CD4-positive, alpha-beta T cell treated with Interleukin-4 for 4 hours (primary cell): Measurements from ENCODE around the gene POM121C.
"Not testable (repeated sequence)": the region's sequence is repeated elsewhere in the genome, so short reads cannot be mapped to it uniquely, and the experiment has no call there.

ENCODE experiments used
- DNase-seq: peaks from one replicate; pipeline ENCODE4 v3.0.0-alpha.2; 2020

Gene POM121C

DNA sequence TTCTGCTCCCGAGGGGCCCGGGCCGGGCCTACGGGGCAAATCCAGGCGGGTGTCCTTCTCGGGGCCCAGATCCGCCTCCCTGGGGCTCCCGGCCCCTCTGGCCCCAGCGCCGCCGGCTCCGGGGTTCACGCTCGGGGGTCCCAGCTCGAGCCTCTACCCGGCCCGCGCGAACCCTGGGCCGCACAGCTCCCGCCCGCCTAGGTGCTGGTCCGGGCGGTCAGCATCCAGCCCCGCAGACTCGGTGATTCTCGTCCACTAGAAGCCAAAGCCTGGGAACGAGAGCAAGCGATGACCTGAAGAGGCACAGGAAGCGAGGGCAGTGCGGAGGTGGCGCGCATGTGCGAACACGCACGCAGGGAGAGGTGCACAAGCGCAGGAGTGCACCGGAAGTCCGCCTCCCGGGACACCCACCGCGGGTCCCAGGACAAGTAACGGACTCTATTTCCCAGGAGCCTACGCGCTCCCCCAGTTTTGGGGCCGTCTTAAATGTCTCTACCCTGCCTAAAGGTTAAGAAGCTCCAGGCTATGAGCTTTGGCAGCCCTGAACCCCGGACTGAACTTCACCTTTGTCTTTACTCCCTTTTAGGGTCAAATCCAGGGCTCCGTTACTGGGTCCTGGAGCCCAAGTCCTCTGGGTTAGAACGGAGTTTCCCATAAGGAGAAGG is at the start of gene POM121C:
Gene POM121C (minus strand): TSS at position 321 of the 665 bp plus-strand sequence. CDS start 44,803 bp downstream, outside the sequence.
- peak; percentile 90 for DNase-seq

- DNase-seq: peak; percentile 5
Measured at GRCh38 chr7:75534727-75535307, 48.7 kb upstream of the POM121C start.

- no peak for DNase-seq
Measured at GRCh38 chr7:75533926-75534325, 47.8 kb upstream of the POM121C start.

GRCh38 chr7:75532639-75533038 is 46.5 kb upstream of the POM121C start:
- DNase-seq: no peak

GRCh38 chr7:75531359-75531821 is 45.3 kb upstream of the POM121C start:
- no peak for DNase-seq

GRCh38 chr7:75527224-75527722 is 41.2 kb upstream of the POM121C start:
- DNase-seq: not testable (repeated sequence)

- DNase-seq: not testable (repeated sequence)
Measured at GRCh38 chr7:75521727-75522126, 35.6 kb upstream of the POM121C start.

DNA sequence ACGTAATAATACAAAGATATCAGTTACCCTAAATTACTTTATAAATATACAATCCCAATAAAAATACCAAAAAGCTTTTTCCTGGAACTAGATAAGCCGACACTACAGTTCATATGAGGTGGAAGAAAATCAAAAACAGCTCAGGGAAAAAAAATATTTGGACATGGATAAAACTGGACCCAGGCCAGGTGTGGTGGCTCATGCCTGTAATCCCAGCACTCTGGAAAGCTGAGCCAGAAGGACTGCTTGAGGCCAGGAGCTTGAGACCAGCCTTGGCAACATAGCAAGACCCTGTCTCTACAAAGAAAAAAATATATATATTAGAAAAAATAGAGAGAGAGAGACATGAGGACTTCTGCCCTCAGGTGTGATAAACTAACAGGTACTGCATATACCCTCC is 32.7 kb upstream of the POM121C start:
- DNase-seq: not testable (repeated sequence)

GRCh38 chr7:75509033-75509432 is 22.9 kb upstream of the POM121C start:
- not testable (repeated sequence) for DNase-seq

- DNase-seq: not testable (repeated sequence)
Measured at GRCh38 chr7:75492020-75492419, 5.9 kb upstream of the POM121C start, which contains the start of gene SPDYE5. TSS of gene SPDYE5 (plus strand) at chr7:75492320. CDS start at chr7:75494048, 1,728 bp downstream.

- DNase-seq: not testable (repeated sequence)
Measured at GRCh38 chr7:75485355-75485978, 632 bp downstream of the POM121C start.

GRCh38 chr7:75480313-75480712 is 5.8 kb downstream of the POM121C start:
- DNase-seq: not testable (repeated sequence)

- not testable (repeated sequence) for DNase-seq
Measured at GRCh38 chr7:75477457-75477856, 8.6 kb downstream of the POM121C start.

DNA sequence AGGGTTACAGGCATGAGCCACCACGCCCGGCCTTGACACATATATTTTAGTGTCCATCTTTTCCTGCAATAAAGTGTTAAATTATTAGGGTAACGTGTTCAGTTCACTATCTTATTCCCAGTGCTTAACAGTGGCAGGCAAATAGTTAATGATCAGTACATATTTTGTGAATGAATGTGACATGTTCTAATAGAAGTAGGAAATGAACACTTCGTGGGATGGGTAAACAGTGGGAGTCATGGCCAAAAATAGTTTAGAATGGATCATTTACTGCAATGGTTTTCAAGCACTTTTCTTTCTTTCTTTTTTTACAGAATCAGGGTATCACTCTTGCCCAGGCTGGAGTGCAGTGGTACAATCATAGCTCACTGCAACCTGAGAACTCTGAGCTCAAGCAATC is 15.9 kb downstream of the POM121C start:
- not testable (repeated sequence) for DNase-seq

GRCh38 chr7:75460541-75460940 is 25.6 kb downstream of the POM121C start:
- DNase-seq: not testable (repeated sequence)

- DNase-seq: not testable (repeated sequence)
Measured at GRCh38 chr7:75458034-75458433, 28.1 kb downstream of the POM121C start.

DNA sequence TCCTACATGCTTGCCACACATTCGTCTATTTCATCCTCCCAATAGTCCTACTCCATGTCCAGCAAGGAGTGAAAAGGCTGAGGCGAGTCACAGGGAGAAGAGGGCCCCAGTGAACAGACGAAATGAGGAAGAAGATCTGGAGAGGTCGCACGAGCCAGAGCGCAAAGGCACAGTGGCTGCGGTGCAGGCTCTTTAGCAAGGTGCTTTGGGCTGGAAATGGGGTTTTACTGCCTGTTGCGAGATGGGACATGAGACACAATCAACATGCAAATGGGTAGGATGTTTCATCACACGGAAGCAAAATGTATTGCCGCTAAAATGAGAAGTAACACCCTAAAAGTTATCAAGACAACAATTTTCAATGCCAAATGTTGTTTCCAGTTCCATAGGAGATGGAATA is 29.7 kb downstream of the POM121C start:
- not testable (repeated sequence) for DNase-seq

GRCh38 chr7:75452494-75452955 is 33.6 kb downstream of the POM121C start:
- not testable (repeated sequence) for DNase-seq

DNA sequence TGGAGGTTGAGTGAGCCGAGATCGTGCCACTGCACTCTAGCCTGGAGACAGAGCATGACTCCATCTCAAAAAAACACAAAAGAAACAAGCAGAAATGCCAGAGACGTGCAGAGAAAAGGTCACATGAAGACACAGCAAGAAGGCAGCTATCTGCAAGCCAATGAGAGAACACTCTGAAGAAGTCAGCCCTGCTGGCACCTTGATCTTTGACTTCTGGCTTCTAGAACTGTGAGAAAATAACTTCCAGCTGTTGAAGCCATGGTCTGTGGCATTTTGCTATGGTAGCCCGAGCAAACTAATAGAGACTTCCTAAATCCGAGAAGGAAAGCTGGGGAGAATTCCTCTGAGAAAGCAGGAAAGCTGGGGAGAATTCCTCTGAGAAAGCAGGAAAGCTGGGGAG is 36.2 kb downstream of the POM121C start:
- not testable (repeated sequence) for DNase-seq

DNA sequence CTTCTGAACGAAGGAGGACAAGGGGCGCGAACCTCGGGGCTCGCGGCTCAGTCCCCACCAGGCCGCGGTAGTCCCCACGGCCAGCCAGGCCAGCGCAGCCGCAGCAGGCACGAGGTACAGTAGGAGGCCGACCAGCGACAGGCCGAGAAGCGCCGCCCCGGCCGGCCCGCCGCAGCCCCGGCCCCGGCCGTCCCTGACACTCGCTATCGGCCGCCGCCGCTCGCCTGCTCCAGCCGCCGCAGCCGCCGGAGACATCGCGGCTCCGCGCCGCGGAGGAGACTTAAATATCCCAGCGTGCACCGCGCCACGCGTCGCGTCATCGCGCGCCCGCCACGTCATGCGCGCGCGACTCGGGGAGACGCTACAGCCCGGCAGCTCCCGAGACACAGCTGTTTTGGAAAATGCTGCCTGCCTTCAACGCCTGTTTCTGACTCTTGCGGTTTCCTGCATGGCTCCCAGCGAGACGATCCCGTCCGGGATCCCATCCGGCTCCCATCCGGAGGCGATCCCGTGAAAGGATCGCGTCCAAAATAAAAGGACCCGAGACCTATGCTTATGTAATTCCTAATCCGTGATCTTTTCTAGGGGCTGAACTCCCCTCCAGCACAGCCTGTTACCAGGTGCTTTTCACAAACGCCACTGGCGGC is 43.5 kb downstream of the POM121C start:
- DNase-seq: not testable (repeated sequence)

GRCh38 chr7:75442101-75442464 is 44.0 kb downstream of the POM121C start:
- DNase-seq: not testable (repeated sequence)

- DNase-seq: not testable (repeated sequence)
Measured at GRCh38 chr7:75439000-75439399, 47.1 kb downstream of the POM121C start.

- DNase-seq: not testable (repeated sequence)
Measured at GRCh38 chr7:75423481-75423880, 62.6 kb downstream of the POM121C start.
